ENCODE measurements around the gene PTPRM.
"Not testable (repeated sequence)": the region's sequence is repeated elsewhere in the genome, so short reads cannot be mapped to it uniquely, and the experiment has no call there.

PTPRM gene

DNA sequence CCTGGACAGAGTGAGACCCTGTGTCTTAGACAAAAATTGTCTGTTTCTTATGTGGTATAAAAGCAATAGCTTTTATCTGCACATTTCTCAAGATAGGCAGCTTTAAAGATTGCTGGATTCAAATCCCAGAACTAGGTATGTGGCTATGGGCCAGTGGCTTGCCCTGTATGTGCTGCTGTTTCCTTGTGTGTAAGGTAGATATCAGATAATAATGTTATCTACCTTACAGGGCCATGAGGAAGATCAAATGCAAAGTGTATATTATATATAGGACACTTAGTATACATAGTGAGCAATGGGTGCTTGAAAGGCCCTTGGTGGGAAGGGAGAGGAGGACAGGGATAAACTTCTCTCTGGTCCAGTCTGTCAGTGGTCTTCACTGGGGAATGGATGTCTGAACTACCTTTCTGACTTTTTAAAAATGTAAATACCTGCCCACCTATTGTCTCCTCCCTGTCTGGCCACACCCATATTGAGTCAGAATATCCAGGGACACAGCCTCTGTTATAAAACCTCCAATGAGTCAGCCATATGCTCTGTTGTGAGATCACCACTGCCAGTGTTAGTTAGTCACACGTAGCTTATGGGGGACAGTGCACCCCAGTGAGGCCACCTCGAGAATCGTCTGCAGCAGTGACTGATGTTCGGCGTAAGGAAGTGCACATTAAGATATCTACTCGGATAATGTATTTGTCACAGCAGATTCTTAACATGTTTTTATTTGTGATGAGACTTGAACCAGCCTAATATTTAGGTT is 383.4 kb downstream of the PTPRM start:
- DNase-seq (ENCODE audit: low read depth in 2 of 2) = no peak

DNA sequence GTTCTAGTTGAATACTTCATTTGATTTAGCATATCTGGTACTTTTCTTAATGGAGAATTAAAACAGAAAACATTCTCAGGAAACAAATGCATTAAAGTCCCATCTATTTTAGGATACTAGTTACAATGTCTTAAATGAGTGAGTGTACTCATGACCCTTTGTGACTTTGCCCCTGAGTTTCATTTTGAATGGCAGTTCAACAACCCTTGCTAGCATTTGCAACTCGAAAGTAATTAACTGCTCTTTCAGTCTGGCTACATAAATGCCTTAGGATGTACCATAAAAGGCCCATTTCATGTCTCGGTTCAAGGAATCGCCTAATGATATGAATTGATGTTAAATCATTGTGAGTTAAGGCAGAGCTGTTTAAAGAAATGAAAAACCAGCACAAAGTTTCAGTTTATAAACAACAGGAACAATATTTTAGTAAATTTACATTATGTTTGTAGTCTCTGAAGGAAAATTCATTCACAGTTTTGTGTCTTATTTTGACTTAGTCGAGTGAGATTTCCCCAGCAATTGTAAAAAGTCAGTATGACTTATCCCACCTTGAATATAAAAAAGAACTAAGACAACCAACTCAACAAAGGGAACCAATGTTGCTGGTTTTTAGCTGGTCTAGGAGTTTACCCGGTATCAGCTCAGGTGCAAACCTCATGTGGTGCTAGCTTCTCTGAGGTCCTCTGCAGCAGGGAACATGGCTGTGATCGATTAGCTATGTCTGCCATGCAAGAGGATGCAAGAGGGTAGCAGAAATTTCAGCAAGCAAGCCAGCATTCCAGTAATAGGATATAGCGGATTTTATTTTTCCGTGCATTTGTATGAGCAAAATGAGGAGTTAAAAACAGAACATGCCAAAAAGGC is 386.2 kb downstream of the PTPRM start:
- no peak for DNase-seq (ENCODE audit: low read depth in 2 of 2)

DNA sequence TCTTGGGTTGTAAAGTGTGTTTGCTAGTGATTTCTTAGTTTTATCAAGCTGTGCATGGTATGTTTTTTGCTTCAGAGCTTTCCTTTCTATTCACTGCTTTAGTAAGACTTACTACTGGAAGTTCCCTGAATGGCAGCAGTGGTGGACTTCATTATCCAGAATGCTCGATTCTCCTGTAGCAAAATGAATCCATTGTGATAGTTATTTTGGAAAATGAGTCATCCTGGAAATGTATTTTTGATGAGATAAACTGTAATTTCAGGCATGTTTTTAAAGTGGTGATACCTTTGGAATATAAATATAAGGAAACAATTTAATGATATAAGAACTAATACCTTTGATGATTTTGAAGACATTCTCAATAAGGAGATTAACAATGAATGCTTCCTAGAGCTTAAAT is 387.1 kb downstream of the PTPRM start:
- no peak for DNase-seq (ENCODE audit: low read depth in 2 of 2)

DNA sequence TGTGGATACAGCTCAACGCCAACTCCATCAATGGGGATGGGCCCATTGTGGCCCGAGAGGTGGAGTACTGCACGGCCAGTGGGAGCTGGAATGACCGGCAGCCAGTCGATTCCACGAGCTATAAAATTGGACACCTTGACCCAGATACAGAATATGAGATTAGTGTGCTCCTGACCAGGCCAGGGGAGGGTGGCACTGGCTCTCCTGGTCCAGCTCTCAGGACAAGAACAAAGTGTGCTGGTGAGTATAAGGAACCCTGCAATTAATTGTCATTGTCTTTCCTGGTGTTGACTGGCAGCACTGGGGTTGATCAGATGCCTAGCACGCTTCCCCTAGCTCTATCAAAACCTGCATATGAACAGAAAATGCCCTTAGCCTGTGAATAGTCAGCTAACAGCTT is 388.1 kb downstream of the PTPRM start:
- no peak for DNase-seq (ENCODE audit: low read depth in 2 of 2)

DNA sequence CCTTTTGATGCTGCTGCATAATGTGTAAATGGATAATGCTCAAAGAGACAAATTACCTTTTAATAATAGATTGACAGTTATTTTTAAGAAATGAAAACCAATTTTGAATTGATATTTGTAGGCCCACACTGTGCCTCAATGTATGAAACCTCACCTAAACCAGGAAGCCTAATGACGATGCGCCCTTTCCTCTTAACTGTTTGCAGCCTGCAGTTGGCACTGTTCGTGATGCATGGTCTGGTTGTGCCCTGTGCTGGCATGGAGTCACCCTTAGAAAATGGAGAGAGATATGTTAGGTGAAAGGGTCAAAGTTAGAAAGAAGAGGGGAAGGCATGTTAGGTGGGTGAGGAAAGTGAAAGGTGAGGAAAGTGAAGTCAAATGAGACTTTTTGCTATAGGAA is 390.2 kb downstream of the PTPRM start:
- no peak for DNase-seq (ENCODE audit: low read depth in 2 of 2)

DNA sequence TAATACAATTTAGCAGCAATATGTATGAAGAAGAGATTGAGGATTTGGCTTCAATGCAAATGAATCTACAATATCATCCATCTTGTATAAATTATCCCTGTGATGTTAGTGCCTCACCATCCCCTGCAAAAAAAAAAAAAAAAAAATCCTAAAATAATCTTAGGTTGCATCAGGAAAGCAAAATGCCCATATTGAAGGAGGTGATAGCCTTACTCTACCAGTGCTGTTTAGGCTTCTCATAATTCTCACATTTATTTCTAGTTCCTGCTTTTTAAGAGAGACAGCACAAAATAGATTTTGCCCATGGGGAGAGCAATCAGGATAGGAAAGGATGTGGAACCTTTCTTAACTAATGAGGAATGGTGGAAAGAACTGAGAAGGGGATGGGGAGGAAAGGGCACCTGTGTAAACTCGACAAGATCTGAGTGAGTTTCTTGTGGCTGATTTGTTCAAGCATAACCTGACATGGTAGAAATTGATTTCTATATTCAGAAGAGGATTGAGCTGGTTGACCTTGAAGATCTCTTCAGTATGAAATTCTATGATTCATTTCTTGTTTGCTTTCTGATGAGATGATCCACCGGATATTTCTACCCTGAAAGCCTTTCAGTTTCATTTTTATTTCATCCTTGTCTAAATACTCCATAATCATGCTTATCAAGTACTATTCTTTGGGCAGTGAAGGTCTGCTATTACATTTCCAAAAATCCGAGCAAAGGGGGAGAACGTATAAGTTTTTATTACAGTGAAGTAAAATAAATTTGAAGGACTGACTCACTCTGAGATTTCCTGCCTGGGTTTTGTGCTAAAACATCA is 391.2 kb downstream of the PTPRM start:
- no peak for DNase-seq (ENCODE audit: low read depth in 2 of 2)

DNA sequence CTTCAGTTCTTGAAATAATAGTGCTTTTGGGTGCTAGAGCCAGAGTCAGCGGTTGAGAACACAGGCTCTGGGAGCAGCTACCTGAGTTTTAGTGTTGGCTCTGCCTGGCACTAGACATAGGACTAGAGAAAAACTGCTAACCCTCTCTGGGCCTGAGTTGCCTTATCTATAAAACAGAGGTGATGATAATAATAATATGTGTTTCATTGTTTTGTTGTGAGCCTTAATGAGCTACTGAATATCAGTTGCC is 391.7 kb downstream of the PTPRM start:
- no peak for DNase-seq (ENCODE audit: low read depth in 2 of 2)

DNA sequence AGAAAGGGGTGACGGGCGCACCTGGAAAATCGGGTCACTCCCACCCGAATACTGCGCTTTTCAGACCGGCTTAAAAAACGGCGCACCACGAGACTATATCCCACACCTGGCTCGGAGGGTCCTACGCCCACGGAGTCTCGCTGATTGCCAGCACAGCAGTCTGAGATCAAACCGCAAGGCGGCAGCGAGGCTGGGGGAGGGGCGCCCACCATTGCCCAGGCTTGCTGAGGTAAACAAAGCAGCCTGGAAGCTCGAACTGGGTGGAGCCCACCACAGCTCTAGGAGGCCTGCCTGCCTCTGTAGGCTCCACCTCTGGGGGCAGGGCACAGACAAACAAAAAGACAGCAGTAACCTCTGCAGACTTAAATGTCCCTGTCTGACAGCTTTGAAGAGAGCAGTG is 399.6 kb downstream of the PTPRM start:
- not testable (repeated sequence) for DNase-seq (ENCODE audit: low read depth in 2 of 2)

DNA sequence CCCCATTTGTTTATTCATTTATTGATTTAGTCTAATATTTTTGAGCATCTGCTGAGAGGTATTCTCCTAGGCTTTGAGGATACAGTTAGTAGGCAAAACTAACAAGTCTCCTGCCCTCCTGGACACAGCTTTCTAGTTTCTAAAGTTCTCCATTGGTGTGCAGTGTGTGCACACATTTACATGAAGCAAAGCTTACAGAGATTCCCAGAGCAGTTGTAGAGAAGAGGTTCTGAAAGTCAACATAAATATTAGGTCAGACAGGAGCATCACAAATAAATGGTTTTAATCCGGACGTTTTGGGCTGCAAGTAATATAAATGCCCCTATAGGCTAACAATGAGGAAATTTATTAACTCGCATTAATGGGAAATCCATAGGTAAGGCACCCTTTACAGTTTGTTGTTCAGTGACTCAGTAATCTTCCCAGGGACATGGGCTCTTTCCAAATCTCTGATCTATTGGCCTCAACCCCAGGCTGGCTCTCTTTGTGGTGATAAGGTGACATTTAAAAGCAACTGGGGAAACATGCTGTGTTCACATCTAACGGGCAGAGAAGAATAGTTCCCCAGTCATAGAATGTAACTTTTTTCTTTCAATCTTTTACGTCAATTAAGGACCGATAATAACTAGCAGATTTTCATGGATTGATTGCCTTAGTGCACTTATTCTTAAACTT is 407.2 kb downstream of the PTPRM start:
- no peak for DNase-seq (ENCODE audit: low read depth in 2 of 2)

DNA sequence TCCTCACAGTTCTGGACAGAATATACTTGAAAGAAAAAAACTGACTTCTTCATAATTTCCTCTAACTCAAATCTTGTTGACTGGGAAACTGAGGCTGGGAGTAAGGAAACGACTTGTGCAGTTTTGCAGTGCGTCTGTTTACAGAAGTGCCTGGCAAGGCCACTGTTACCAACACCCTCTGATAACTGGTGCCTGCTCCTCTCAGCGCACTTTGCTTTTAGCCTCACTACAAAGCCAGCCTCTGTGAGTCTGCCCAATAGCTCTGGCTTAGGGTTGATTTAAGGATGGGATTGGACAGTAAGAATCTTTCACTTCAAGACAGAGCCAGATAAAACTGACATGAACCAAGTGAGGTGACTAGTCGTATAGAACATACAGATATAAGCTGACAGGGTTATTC is 410.8 kb downstream of the PTPRM start:
- no peak for DNase-seq (ENCODE audit: low read depth in 2 of 2)

DNA sequence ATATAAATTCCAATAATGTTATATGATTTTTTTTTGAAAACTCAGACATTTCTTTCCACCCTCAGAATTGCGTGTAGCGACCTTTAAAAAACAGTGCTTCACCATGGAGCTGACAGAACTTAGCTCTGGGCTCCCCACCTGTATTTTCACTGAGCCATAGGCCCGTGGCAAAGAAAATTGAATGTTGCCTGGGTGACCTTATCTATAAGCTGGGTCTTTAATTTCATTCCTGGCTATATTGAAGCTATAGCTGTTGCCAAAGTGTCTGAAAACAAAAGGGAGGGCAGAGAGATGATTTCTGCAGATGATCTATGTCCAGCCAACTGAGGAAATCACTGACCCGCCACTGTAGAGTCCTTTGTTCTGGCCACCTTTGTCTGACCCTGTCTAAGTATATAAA is 411.7 kb downstream of the PTPRM start:
- DNase-seq (ENCODE audit: low read depth in 2 of 2) = no peak

DNA sequence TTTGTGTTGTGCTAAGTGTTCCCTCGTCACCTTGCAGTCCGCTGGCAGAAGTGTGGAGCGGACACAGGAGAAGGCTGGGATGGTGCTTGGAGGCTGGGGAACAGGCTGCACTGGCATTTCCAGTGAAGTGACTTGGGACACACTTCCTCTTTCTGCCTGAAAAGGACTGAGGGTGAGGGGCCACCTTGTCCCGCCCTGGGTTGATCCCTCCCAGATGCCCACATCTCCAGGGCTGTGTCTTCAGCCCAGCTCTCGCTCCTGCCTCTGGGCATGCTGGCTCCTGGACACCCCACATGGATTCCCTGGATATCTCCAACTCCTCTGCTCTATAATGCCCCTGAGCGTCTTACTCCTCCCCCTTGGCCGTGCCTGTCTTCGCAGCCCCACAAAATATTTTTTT is 412.6 kb downstream of the PTPRM start:
- no peak for DNase-seq (ENCODE audit: low read depth in 2 of 2)

DNA sequence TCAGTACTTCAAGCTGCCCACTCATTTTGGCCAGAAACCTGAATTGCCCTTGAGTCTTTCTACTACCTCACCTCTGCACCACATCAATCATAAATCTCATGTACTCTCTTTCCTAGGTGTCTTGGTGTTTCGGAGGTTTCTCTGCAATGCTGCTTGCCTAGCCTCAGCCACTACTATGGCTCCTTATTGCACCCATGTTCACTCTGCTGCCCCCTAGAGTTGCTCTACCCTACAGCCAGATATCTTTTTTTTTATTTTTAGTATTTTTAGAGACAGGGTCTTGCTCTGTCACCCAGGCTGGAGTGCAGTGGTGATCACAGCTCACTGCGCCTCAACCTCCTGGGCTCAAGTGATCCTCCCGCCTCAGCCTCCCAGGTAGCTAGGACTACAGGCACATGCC is 413.0 kb downstream of the PTPRM start:
- no peak for DNase-seq (ENCODE audit: low read depth in 2 of 2)

DNA sequence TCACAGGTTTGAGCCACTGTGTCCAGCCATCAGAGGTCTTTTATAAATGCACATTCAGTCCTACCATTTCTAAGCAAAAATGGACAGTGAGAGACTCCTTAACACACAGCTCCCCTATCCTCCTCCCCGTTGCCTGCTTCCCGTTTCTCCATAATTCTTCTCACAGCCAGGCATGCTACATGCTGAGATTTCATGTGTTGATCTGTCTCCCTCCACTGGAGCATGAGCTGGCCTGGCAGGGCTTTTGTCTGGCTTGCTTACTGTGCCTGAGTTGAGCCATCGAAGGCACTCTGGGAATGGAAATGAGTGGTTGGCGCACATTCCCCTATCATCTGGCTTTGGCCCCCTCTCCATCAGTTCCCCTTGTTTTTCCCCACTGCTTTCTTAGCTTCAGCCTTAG is 413.5 kb downstream of the PTPRM start:
- no peak for DNase-seq (ENCODE audit: low read depth in 2 of 2)

DNA sequence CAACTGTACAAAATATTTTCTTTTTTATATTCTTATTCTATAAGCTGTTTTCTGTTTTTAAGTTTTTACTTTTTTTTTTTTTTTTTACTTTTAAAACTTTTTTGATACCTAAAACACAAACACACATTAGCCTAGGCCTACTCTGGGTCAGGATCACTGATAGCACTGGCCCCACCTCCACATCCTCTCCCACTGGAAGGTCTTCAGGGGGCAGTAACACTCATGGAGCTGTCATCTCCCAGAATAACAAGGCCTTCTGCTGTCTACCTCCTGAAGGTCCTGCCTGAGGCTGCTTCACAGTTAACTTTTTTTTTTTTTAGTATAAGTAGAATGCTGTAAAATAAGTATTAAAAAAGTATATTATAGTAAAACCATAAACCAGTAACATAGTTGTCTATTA is 415.1 kb downstream of the PTPRM start:
- no peak for DNase-seq (ENCODE audit: low read depth in 2 of 2)

DNA sequence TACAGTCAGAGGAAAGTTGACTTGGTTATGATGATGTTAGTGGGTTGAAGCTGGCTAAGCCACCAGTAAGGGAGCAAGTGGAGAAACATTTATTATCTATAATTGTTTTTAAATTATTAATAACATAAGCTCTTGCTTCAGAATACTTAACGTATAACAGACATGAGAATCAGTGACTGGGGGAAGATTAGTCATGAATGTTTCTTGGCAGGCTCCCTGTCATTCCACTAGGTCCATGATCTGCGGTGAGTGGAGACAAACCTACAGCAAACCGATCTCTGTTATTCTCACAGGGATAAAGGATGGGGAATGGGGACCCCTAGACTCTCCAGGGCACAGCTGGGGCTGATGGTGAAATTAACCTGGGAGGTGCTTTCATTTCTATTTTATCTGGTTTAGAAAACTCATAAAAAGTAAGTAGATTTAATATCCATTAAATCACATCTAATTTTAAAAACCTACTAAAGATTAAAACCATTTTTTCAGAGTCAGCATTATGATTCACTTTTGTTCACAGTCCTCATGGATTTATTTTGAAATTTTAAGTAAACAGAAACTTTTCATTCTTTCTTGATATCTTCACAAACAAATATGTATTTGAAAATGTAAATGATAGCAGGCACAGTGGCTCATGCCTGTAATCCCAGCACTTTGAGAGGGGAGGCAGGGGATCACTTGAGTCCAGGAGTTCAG is 420.3 kb downstream of the PTPRM start:
- DNase-seq (ENCODE audit: low read depth in 2 of 2) = no peak

DNA sequence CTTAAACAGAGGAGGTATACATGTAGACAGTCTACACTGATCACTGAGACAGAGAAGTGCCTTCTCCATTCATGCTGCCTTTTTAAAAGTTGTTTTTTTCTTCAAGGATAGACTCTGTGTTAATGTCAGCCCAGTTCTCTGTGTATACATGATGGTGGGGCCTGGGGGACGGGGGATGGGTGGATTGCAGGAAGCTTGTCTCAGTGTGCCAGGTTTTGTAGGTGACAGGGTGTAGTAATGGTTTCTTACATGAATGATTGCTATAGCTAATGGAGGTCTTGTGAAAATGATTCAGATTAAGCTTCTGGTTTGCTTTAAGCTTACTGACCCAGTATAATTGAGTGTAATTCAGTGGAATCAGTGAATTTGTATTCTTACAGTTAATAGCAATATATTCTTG is 423.6 kb downstream of the PTPRM start:
- DNase-seq (ENCODE audit: low read depth in 2 of 2) = no peak

DNA sequence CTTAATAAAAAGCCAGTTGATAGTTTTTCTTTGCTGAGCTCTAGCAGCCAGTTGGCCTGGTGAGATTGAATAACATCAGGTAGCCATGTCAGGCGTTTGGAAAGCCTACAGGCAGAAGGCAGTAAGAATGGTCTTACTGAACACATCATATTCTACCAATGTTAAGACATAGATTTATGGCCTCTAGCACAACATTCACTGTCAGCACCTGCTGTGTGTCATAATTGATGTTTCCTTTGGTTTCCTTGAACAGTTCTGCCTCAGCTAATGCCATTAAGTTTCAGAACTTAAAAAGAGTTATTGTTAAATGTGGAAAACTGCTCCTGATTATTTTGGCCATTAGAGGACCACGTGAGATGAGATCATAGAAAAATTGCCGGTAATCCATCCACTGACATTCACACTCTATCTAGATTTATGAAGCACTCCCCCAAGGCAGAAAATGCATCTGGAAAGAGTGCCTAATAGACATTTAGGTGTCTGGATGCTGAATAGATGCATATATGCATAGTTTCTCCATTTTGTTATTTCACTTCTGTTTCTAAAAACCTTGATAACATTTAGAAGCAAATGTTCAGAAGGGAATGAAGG is 434.7 kb downstream of the PTPRM start:
- no peak for DNase-seq (ENCODE audit: low read depth in 2 of 2)

DNA sequence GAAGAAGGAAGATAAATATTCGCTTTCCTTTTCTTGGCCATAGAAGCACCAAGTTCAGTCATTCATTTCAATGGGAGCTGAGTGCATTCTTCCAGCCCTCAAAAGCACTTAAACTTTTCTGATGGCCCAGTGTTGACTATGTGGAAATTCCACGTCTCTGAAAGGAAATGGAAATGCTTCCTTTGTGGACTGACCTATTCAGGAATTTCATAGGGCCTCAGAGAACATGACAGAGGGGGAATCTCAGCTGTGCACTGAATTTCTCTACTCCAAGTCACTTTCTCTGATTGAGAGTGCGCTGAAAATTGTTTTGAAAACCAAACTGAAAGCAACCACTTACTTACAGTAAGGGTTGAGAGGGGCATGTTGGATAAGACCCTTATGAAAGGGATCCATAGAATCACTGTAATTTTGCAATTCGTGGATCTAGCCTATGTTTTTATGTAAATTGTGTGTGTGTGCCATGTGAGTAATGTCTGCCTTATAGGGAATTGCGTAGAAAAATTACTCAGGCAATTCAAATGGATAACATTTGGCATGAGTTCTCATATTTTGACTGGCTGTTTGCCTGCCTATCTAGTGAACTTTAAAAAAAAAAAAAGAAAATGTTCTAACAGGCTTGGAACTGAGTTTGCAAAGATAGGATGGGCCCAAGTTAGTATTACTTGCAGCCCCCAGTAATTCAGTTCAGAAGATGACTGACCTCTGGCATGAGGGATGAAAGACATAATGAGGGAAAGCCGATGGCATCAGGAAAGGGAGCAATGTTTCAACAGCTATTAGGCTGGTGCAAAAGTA is 437.0 kb downstream of the PTPRM start:
- no peak for DNase-seq (ENCODE audit: low read depth in 2 of 2)

DNA sequence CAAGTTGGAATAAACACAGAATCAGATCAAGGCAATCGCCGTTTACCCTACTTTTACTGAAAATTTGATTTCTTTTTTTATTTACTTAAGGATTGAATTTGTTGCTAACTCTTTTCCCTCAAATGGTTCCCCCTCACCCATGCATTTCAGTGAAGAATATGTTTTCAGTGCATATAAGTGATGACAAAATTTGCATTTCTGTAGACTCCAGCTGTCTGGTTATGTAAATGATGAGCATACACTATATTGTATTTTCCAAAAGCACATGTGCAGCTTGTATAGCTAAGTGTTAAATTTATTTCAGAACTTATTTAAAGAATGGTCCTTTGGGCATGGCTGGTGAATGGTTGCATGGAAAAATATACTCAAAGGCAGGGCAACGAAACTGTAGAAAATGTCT is 437.7 kb downstream of the PTPRM start:
- no peak for DNase-seq (ENCODE audit: low read depth in 2 of 2)
